Measurements from ENCODE around the gene CXADR. TPM values are rescaled to one million over a fixed set of nuclear protein-coding genes. Genes with fewer than 3 reads are reported as not detected.
A peak's percentile ranks its signal among the peaks of the same experiment; 100 is the strongest.
"Not testable (repeated sequence)": the region's sequence is repeated elsewhere in the genome, so short reads cannot be mapped to it uniquely, and the experiment has no call there.

CXADR gene
- total RNA-seq, 3 donors from 2014 or later: 0.32 to 38.3 (median 36.4) TPM

GRCh38 chr21:17482928-17483327 is 29.9 kb upstream of the CXADR start:
- no peak overlapping the region for H3K27ac ChIP-seq
- intact Hi-C loops (cut with DNase I; ENCODE audit: low total_unique reads): no loop called here
- no peak for TF ChIP-seq CTCF (IDR thresholded peaks at IDR 0.05)
- TF ChIP-seq POLR2AphosphoS5 (IDR thresholded peaks at IDR 0.05): no peak
- TF ChIP-seq POLR2A (IDR thresholded peaks at IDR 0.05): no peak
- no peaks in the 10 kb centered on the region for H3K36me3 ChIP-seq
- no peaks in the 10 kb centered on the region for H3K4me1 ChIP-seq
- no peak for DNase-seq (ENCODE audit: low spot score in 2 of 2)
- H3K9me3 ChIP-seq: no peaks in the 10 kb centered on the region
- no peak overlapping the region for H3K4me3 ChIP-seq
- H3K27me3 ChIP-seq: no peaks in the 10 kb centered on the region

GRCh38 chr21:17488620-17489019 is 24.2 kb upstream of the CXADR start:
- intact Hi-C loops (cut with DNase I; ENCODE audit: low total_unique reads): no loop called here
- Histone ChIP-seq H3K27me3 (no peaks in the 10 kb centered on the region), H3K27ac (no peak overlapping the region), H3K4me1 (no peaks in the 10 kb centered on the region), H3K9me3 (no peaks in the 10 kb centered on the region), H3K36me3 (no peaks in the 10 kb centered on the region), H3K4me3 (no peak overlapping the region)
- no peak for DNase-seq (ENCODE audit: low spot score in 2 of 2)
- no peak for TF ChIP-seq POLR2A (IDR thresholded peaks at IDR 0.05)
- no peak for TF ChIP-seq CTCF (IDR thresholded peaks at IDR 0.05)
- TF ChIP-seq POLR2AphosphoS5 (IDR thresholded peaks at IDR 0.05): no peak

GRCh38 chr21:17489565-17489964 is 23.3 kb upstream of the CXADR start:
- H3K36me3 ChIP-seq; H3K9me3 ChIP-seq; intact Hi-C loops (cut with DNase I; ENCODE audit: low total_unique reads); H3K4me1 ChIP-seq; H3K4me3 ChIP-seq; H3K27me3 ChIP-seq; DNase-seq (ENCODE audit: low spot score in 2 of 2); H3K27ac ChIP-seq: not testable (repeated sequence)

- no peaks in the 10 kb centered on the region for H3K27me3 ChIP-seq
- H3K4me3 ChIP-seq: no peak overlapping the region
- intact Hi-C loops (cut with DNase I; ENCODE audit: low total_unique reads): no loop called here
- no peak overlapping the region for H3K27ac ChIP-seq
- no peak for DNase-seq (ENCODE audit: low spot score in 2 of 2)
- no peak for TF ChIP-seq POLR2A (IDR thresholded peaks at IDR 0.05)
- TF ChIP-seq POLR2AphosphoS5 (IDR thresholded peaks at IDR 0.05): no peak
- no peak for TF ChIP-seq CTCF (IDR thresholded peaks at IDR 0.05)
- no peaks in the 10 kb centered on the region for H3K9me3 ChIP-seq
- H3K36me3 ChIP-seq: no peaks in the 10 kb centered on the region
- no peaks in the 10 kb centered on the region for H3K4me1 ChIP-seq
These were observed 21.0 kb upstream of the CXADR start for GRCh38 chr21:17491716-17492414.

- no peaks in the 10 kb centered on the region for H3K27me3 ChIP-seq
- TF ChIP-seq CTCF (IDR thresholded peaks at IDR 0.05): no peak
- TF ChIP-seq POLR2AphosphoS5 (IDR thresholded peaks at IDR 0.05): no peak
- TF ChIP-seq POLR2A (IDR thresholded peaks at IDR 0.05): no peak
- DNase-seq (ENCODE audit: low spot score in 2 of 2): no peak
- H3K4me1 ChIP-seq: no peaks in the 10 kb centered on the region
- intact Hi-C loops (cut with DNase I; ENCODE audit: low total_unique reads): no loop called here
- no peaks in the 10 kb centered on the region for H3K9me3 ChIP-seq
- H3K4me3 ChIP-seq: no peak overlapping the region
- peak overlapping the region in 1 of 2 donors; percentile 39 for H3K27ac ChIP-seq
- no peaks in the 10 kb centered on the region for H3K36me3 ChIP-seq
These were observed 20.3 kb upstream of the CXADR start for GRCh38 chr21:17492415-17493168.

All from breast epithelium (tissue), 4 donors.